ENCODE data around the gene BRCA2.

BRCA2 gene

GRCh38 chr13:32428581-32429432 lies 113.5 kb downstream of the BRCA2 start:
- no peak for DNase-seq (ENCODE audit: low read depth)
- TF ChIP-seq CTCF (IDR thresholded peaks at IDR 0.05; ENCODE audit: control insufficient read depth, insufficient read depth, low read depth, low read length, missing control alignments) = no peak
- H3K4me3 ChIP-seq (ENCODE audit: control insufficient read depth, low read depth, low read length) = peak overlapping the region; percentile 61; the same call in 1 of the 2 replicates

- DNase-seq (ENCODE audit: low read depth) = no peak
- no peak for TF ChIP-seq CTCF (IDR thresholded peaks at IDR 0.05; ENCODE audit: control insufficient read depth, insufficient read depth, low read depth, low read length, missing control alignments)
- H3K4me3 ChIP-seq (ENCODE audit: control insufficient read depth, low read depth, low read length) = no peak overlapping the region
These were observed 114.2 kb downstream of the BRCA2 start for GRCh38 chr13:32429433-32429909.

GRCh38 chr13:32430018-32430747 lies 114.9 kb downstream of the BRCA2 start:
- DNase-seq (ENCODE audit: low read depth) = no peak
- no peak overlapping the region for H3K4me3 ChIP-seq (ENCODE audit: control insufficient read depth, low read depth, low read length)
- TF ChIP-seq CTCF (IDR thresholded peaks at IDR 0.05; ENCODE audit: control insufficient read depth, insufficient read depth, low read depth, low read length, missing control alignments) = no peak

- no peak for TF ChIP-seq CTCF (IDR thresholded peaks at IDR 0.05; ENCODE audit: control insufficient read depth, insufficient read depth, low read depth, low read length, missing control alignments)
- DNase-seq (ENCODE audit: low read depth) = no peak
- no peak overlapping the region for H3K4me3 ChIP-seq (ENCODE audit: control insufficient read depth, low read depth, low read length)
These were observed 116.1 kb downstream of the BRCA2 start for GRCh38 chr13:32431361-32431760.

GRCh38 chr13:32432856-32433255 lies 117.5 kb downstream of the BRCA2 start:
- no peak for TF ChIP-seq CTCF (IDR thresholded peaks at IDR 0.05; ENCODE audit: control insufficient read depth, insufficient read depth, low read depth, low read length, missing control alignments)
- no peak overlapping the region for H3K4me3 ChIP-seq (ENCODE audit: control insufficient read depth, low read depth, low read length)
- DNase-seq (ENCODE audit: low read depth) = no peak

- DNase-seq (ENCODE audit: low read depth) = no peak
- no peak overlapping the region for H3K4me3 ChIP-seq (ENCODE audit: control insufficient read depth, low read depth, low read length)
- TF ChIP-seq CTCF (IDR thresholded peaks at IDR 0.05; ENCODE audit: control insufficient read depth, insufficient read depth, low read depth, low read length, missing control alignments) = no peak
These were observed 123.6 kb downstream of the BRCA2 start for GRCh38 chr13:32438871-32439270.
